Measurements from ENCODE around the gene GALNS. TPM values are rescaled to one million over a fixed set of nuclear protein-coding genes. Genes with fewer than 3 reads are reported as not detected.

GALNS gene
- total and polyA plus RNA-seq, 9 donors: 9.8 to 28.5 (median 20.6) TPM

DNA sequence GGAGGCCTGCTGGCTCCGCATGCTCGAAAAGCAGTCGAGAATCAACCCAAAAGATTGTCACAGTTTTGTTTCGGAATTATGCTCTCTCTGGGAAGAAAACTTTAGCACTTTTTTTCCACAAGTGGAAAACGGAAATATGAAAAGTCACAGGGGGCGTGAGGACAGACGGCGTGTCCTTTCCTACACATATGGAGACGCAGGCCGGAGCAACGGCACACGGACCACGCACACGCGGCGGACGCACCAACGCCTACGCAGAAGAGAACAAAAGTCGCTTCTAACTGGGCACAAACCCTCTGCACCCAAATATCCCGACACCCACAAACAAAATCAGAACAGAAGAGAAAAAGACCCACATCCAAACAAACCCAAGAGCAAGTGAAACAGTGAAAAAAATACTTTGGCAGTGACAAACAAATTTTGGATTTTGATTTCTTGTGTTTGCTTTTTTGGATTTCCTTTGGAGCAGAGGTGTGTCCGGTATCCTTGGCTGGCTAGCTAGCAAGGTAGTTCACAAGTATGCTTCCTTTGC, 19.0 kb upstream of the GALNS start:
- peaks cover 23% of the 10 kb centered on the region for H3K4me1 ChIP-seq (ENCODE audit: control insufficient read depth, insufficient read depth, low read length)
- 83% methylated on average over 17 of the region's 22 CpGs for WGBS (ENCODE audit: insufficient coverage)
- H3K36me3 ChIP-seq (ENCODE audit: control insufficient read depth, insufficient read depth, low read length): peaks cover 56% of the 10 kb centered on the region
- no peak overlapping the region for H3K27ac ChIP-seq (ENCODE audit: low read length)
- no peak overlapping the region for H3K4me3 ChIP-seq (ENCODE audit: low read length)
- no peak for DNase-seq
- H3K27me3 ChIP-seq (ENCODE audit: control insufficient read depth, insufficient read depth, low read length): peaks cover 12% of the 10 kb centered on the region
- H3K9me3 ChIP-seq (replicated peaks; ENCODE audit: control insufficient read depth, low read depth, low read length): no peaks in the 10 kb centered on the region

DNA sequence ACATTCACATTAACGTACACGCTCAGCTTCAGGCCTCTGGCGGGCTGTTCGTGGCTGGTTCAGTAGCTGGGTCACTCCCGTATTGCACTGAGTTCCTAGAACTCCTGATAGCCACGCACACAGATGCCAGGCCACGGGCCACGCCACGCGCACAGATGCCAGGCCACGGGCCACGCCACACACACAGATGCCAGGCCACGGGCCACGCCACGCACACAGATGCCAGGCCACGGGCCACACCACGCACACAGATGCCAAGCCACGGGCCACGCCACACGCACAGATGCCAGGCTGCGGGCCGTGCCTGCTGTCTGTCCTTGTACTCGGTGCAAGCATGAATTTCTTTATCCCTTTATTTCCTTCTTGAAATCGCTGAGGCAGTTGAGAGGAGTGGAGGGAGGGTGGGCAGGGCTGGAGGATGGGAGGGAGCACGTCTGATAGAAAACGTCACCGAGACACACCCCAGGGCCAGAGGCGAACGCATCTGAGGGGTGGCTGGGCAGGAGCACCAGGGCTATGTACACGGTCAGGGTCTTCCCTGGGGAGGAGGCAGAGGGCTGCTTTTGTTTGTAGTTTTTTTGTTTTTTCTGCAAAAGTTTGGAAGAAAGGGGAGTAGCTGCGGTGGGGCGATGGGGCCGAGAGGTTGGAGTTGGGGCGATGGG, 18.3 kb upstream of the GALNS start:
- H3K4me1 ChIP-seq (ENCODE audit: control insufficient read depth, insufficient read depth, low read length): peaks cover 21% of the 10 kb centered on the region
- H3K27me3 ChIP-seq (ENCODE audit: control insufficient read depth, insufficient read depth, low read length): peaks cover 18% of the 10 kb centered on the region
- DNase-seq: no peak
- no peak overlapping the region for H3K27ac ChIP-seq (ENCODE audit: low read length)
- no peaks in the 10 kb centered on the region for H3K9me3 ChIP-seq (replicated peaks; ENCODE audit: control insufficient read depth, low read depth, low read length)
- 90% methylated on average over 22 of the region's 34 CpGs for WGBS (ENCODE audit: insufficient coverage)
- no peak overlapping the region for H3K4me3 ChIP-seq (ENCODE audit: low read length)
- peaks cover 49% of the 10 kb centered on the region for H3K36me3 ChIP-seq (ENCODE audit: control insufficient read depth, insufficient read depth, low read length)

DNA sequence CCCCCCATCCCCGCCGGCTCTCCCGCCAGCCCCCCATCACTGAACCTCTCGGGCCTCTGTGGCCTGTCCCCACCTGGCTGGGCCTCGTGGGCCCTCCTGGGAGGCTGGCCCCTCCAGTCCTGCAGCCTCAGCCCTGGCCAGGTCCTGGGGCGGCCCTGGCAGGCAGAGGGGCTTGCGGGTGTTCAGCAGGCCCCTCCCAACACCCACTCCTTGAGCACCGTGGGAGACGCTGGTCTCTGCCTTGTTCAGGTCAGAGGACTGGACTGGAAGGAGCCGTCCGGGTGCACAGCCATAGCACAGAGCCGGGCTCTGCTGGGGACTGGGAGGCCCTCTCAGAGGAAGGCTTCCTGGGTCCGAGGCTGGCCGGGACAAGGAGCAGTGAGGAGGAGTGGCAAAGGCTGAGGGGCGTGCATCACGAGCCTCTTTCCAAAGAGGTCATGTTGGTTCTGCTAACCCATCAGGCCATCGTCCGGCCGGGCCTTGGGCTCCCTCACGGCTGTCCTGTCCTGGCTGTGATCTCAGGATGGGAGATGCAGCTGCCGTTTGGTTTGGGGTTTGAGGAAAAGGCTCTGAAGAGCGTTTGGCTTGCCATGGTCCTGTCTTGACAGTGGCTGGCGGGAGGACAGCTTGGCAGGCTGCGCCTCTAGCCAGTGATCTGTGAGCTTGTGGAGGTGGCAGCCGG, 16.0 kb upstream of the GALNS start:
- 59% methylated on average over 21 of the region's 25 CpGs for whole genome bisulfite sequencing (ENCODE audit: insufficient coverage)
- DNase-seq: no peak
- peaks cover 18% of the 10 kb centered on the region for H3K4me1 ChIP-seq (ENCODE audit: control insufficient read depth, insufficient read depth, low read length)
- no peaks in the 10 kb centered on the region for H3K9me3 ChIP-seq (replicated peaks; ENCODE audit: control insufficient read depth, low read depth, low read length)
- no peak overlapping the region for H3K4me3 ChIP-seq (ENCODE audit: low read length)
- H3K27me3 ChIP-seq (ENCODE audit: control insufficient read depth, insufficient read depth, low read length): peaks cover 32% of the 10 kb centered on the region
- no peak overlapping the region for H3K27ac ChIP-seq (ENCODE audit: low read length)
- H3K36me3 ChIP-seq (ENCODE audit: control insufficient read depth, insufficient read depth, low read length): peaks cover 30% of the 10 kb centered on the region

DNA sequence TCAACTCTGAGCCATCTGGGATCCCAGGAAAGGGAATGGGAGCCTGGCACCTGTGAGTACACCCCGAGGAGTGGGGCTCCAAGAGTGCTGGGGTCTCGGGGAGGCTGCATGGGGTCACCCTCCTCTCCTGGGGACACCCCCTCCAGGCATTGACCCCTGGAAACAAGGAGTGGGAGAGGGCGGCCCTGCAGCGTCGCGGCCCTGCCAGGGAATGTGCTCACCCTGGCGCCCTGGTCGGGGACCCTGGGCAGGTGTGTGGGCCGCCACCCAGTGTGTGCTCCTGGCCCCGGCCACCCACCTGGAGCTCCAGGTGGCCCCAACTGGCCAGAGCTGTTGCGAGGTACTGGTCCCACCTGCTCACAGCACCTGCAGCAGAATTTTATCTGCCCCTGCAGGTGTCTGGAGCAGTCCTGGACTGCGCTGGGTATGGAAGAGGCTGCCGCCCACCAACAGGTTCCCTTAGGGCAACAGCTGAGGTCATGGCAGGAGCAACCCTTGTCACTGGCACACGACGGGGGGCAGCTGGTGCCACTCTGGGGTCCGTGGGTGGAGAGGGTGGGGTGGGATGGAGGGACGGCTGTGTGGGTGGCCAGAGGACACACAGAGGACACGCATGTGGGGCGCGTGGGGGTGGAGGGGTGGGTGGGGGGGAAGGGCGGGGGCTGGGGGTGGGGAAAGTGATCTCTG, 15.1 kb upstream of the GALNS start:
- DNase-seq: no peak
- Histone ChIP-seq H3K9me3 (replicated peaks; ENCODE audit: control insufficient read depth, low read depth, low read length) (no peaks in the 10 kb centered on the region), H3K27ac (ENCODE audit: low read length) (no peak overlapping the region), H3K4me1 (ENCODE audit: control insufficient read depth, insufficient read depth, low read length) (peaks cover 18% of the 10 kb centered on the region), H3K36me3 (ENCODE audit: control insufficient read depth, insufficient read depth, low read length) (peaks cover 23% of the 10 kb centered on the region), H3K4me3 (ENCODE audit: low read length) (no peak overlapping the region), H3K27me3 (ENCODE audit: control insufficient read depth, insufficient read depth, low read length) (peaks cover 32% of the 10 kb centered on the region)
- 83% methylated on average over 13 of the region's 21 CpGs for WGBS (ENCODE audit: insufficient coverage)

DNA sequence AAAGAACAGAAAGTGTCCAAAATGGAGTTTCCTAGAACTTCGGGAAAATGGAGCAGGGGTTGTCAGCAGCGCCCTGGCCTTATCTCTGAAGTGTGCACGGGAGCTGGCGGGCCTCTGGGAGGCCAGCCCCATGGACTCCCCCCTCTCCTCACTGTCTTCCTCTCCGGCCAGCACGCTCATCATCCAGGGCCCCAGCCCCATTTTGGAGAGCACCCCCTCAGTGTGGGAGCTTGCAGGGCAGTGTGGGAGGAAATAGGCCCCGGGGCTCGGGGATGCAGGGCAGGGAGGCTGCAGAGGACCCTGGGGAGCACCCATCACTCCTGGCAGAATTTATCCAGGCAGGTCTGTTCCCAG, 14.6 kb upstream of the GALNS start:
- Histone ChIP-seq H3K27me3 (ENCODE audit: control insufficient read depth, insufficient read depth, low read length) (peaks cover 32% of the 10 kb centered on the region), H3K27ac (ENCODE audit: low read length) (no peak overlapping the region), H3K4me1 (ENCODE audit: control insufficient read depth, insufficient read depth, low read length) (peaks cover 22% of the 10 kb centered on the region), H3K36me3 (ENCODE audit: control insufficient read depth, insufficient read depth, low read length) (peaks cover 23% of the 10 kb centered on the region), H3K4me3 (ENCODE audit: low read length) (no peak overlapping the region), H3K9me3 (replicated peaks; ENCODE audit: control insufficient read depth, low read depth, low read length) (no peaks in the 10 kb centered on the region)
- DNase-seq: no peak
- 31% methylated on average over 6 of the region's 8 CpGs for WGBS (ENCODE audit: insufficient coverage)

DNA sequence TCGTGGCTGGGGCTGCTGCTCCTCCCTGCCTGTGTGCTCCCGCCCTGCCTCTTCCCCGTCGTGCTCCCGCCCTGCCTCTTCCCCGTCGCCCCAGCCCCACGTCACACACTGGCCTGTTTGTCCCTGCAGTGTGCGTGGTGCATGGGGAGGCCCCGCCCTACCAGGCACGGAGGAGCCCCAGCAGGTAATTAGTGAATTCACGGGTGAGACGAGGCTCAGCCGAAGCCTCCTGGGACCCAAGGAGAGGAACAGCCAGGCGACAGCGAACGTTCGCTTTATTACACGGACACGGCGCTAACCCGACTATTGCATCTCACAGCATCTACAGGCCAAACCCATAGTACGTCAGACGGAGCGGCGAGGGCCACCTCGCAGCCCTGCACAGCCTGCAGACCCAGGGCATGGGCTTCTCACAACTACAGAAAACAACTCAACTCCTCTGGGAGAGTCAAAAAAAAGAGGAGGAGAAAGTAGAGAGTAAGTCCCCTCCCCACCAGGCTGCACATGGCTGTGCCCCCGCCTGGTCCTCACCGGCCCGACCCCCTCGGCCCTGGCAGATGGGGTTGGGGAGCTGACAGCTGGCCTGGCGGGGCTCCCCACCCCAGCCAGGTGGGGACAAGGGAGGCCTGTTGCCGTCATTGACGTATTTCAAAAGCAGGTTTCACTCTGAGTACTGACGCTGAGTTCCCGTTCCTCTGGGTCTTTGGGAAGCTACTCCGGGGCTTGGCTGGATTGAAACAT, 14.0 kb upstream of the GALNS start:
- H3K4me1 ChIP-seq (ENCODE audit: control insufficient read depth, insufficient read depth, low read length): peaks cover 28% of the 10 kb centered on the region
- H3K27me3 ChIP-seq (ENCODE audit: control insufficient read depth, insufficient read depth, low read length): peaks cover 32% of the 10 kb centered on the region
- no peak overlapping the region for H3K4me3 ChIP-seq (ENCODE audit: low read length)
- H3K36me3 ChIP-seq (ENCODE audit: control insufficient read depth, insufficient read depth, low read length): peaks cover 19% of the 10 kb centered on the region
- WGBS (ENCODE audit: insufficient coverage): 17% methylated on average over 26 of the region's 37 CpGs
- no peak overlapping the region for H3K27ac ChIP-seq (ENCODE audit: low read length)
- DNase-seq: peak; percentile 53
- no peaks in the 10 kb centered on the region for H3K9me3 ChIP-seq (replicated peaks; ENCODE audit: control insufficient read depth, low read depth, low read length)

DNA sequence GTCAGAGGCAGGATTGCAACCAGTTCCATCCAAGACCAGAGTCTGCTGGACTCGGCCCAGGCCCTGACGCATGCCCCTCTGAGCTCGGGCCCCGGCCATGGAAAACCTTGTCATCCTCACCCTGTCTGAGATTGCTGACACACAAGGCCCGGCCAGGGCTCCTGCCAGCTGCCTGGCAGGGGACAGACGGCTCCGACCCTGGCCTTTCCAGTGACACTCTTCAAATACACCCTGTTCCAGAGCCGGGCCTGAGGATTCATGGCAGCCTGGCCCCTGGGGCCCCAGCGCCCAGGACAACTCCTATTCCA, 12.9 kb upstream of the GALNS start:
- 79% methylated on average over 9 of the region's 9 CpGs for WGBS (ENCODE audit: insufficient coverage)
- no peak overlapping the region for H3K27ac ChIP-seq (ENCODE audit: low read length)
- peaks cover 32% of the 10 kb centered on the region for H3K27me3 ChIP-seq (ENCODE audit: control insufficient read depth, insufficient read depth, low read length)
- H3K4me1 ChIP-seq (ENCODE audit: control insufficient read depth, insufficient read depth, low read length): peaks cover 29% of the 10 kb centered on the region
- H3K9me3 ChIP-seq (replicated peaks; ENCODE audit: control insufficient read depth, low read depth, low read length): no peaks in the 10 kb centered on the region
- peaks cover 11% of the 10 kb centered on the region for H3K36me3 ChIP-seq (ENCODE audit: control insufficient read depth, insufficient read depth, low read length)
- DNase-seq: no peak
- H3K4me3 ChIP-seq (ENCODE audit: low read length): no peak overlapping the region

DNA sequence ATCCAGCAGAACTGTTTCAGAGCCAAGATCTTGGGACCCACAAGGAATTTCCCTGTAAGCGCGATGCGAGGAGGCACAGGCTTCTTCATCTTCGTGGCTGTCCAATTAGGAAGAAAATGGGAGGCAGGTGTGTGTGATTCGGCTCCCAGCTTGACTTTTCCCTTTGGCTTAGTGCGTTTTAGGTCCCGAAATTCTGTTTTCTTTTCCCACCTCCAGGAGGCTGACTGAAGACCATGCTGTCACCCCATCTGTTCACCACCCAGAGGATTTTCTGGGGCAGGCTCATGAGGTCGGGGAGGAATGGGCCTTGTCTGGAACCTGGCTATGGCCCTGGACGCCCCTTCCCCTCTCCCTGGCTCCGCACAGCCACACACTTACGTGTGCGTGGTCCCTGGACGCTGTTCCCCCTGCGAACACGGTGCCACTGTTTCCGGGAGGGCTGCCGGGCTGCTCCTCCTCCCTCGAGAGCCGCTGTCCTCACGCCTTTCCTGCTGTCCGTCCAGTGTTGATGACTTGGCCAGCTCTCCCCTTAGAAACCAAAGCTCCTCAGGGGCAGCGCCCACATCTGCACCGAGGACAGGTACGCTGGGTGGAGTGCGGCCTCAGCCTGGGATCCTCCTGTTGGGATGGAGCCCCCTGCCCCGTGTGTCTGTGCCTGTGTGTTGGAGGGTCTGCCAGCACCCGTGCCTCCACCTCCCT, 12.4 kb upstream of the GALNS start:
- 71% methylated on average over 20 of the region's 27 CpGs for WGBS (ENCODE audit: insufficient coverage)
- H3K27ac ChIP-seq (ENCODE audit: low read length): no peak overlapping the region

DNA sequence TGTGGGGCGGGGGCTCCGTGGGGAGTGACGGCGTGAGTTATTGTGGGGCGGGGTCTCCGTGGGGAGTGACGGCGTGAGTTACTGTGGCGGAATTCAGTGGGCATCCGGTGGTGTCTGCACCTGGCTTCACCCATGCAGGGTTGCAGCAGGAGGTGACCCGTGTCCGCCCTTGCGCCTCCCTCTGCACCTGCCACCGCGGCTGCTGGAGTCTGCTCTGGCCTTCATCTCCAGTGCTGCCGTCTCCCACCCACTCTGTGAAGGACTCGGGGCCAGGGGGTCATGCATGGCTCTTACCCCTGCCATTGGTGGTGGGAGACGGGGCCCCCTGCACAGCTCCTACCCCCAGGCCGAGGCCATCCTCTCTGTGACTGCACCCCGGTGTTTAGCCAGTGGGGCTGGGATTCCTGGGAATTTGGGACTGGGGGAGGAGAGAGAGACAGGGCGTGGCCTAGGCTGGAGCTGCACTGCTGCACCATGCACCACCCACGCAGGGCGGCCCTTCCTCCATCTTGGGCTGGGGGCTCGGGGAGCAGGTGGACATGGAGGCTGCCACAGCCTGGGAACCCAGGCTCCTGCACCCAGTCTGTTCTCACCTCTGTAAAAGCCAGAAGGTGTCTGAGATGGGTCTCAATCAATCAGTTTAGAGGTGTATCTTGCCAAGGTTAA, 11.0 kb upstream of the GALNS start:
- H3K27ac ChIP-seq (ENCODE audit: low read length): no peak overlapping the region
- DNase-seq: no peak
- no peaks in the 10 kb centered on the region for H3K9me3 ChIP-seq (replicated peaks; ENCODE audit: control insufficient read depth, low read depth, low read length)
- H3K4me1 ChIP-seq (ENCODE audit: control insufficient read depth, insufficient read depth, low read length): peaks cover 26% of the 10 kb centered on the region
- peaks cover 32% of the 10 kb centered on the region for H3K27me3 ChIP-seq (ENCODE audit: control insufficient read depth, insufficient read depth, low read length)
- no peak overlapping the region for H3K4me3 ChIP-seq (ENCODE audit: low read length)
- H3K36me3 ChIP-seq (ENCODE audit: control insufficient read depth, insufficient read depth, low read length): peaks cover 4% of the 10 kb centered on the region
- WGBS (ENCODE audit: insufficient coverage): 78% methylated on average over 16 of the region's 24 CpGs

More for the DNA sequence above, 12.4 kb upstream of the GALNS start:
- peaks cover 32% of the 10 kb centered on the region for H3K27me3 ChIP-seq (ENCODE audit: control insufficient read depth, insufficient read depth, low read length)
- no peak for DNase-seq
- no peak overlapping the region for H3K4me3 ChIP-seq (ENCODE audit: low read length)
- H3K4me1 ChIP-seq (ENCODE audit: control insufficient read depth, insufficient read depth, low read length): peaks cover 29% of the 10 kb centered on the region
- peaks cover 6% of the 10 kb centered on the region for H3K36me3 ChIP-seq (ENCODE audit: control insufficient read depth, insufficient read depth, low read length)
- no peaks in the 10 kb centered on the region for H3K9me3 ChIP-seq (replicated peaks; ENCODE audit: control insufficient read depth, low read depth, low read length)
